Activated naive CD4-positive, alpha-beta T cell treated with anti-CD3 and anti-CD28 coated beads for 36 hours (primary cell): Measurements from ENCODE around the gene C10orf105. TPM values are rescaled to one million over a fixed set of nuclear protein-coding genes. Genes with fewer than 3 reads are reported as not detected.

ENCODE experiments used
- CTCF ChIA-PET: fragments of 350-600 bp; sonication (Branson Sonifier 250); formaldehyde crosslinking; loops from one replicate; lab custom pipeline; 2021; ENCODE audit warnings: antibody characterized with exemption; lab: Charles Lee
- DNase-seq: peaks from one replicate; pipeline ENCODE4 v3.0.0-alpha.2; 2020
- H3K27ac Mint-ChIP-seq: one replicate; pipeline ENCODE4 v1.8.0; 2021; ENCODE audit warnings: mild to moderate bottlenecking, mixed read lengths
- H3K27me3 Mint-ChIP-seq: one replicate; pipeline ENCODE4 v1.8.0; 2021; ENCODE audit warnings: low read depth, mixed read lengths
- H3K36me3 Mint-ChIP-seq: one replicate; pipeline ENCODE4 v1.8.0; 2021; ENCODE audit warnings: low read depth, mixed read lengths
- H3K4me1 Mint-ChIP-seq: one replicate; pipeline ENCODE4 v1.8.0; 2021; ENCODE audit warnings: low read depth, mixed read lengths
- H3K4me3 Mint-ChIP-seq: one replicate; pipeline ENCODE4 v1.8.0; 2021; ENCODE audit warnings: mild to moderate bottlenecking, moderate library complexity, mixed read lengths
- H3K9me3 Mint-ChIP-seq: one replicate; pipeline ENCODE4 v1.8.0; 2021; ENCODE audit warnings: mixed read lengths
- intact Hi-C: fragments of 100-400 bp; cut with micrococcal nuclease; formaldehyde crosslinking; loops from one replicate; pipeline ENCODE4 v1.15.1; 2023
- total RNA-seq, 2 experiments: library from RNA; stranded (reverse); gene quantifications; one replicate each; pipeline ENCODE4 v1.2.3, GENCODE V29; 2021

Gene C10orf105
- total RNA-seq, 2 experiments from 2014 or later: 0.32 to 0.36 TPM

GRCh38 chr10:71694039-71694501 lies 25.5 kb downstream of the C10orf105 start:
- Mint-ChIP-seq H3K9me3 (no peaks in the 10 kb centered on the region), H3K27ac (no peak overlapping the region), H3K4me3 (no peak overlapping the region), H3K27me3 (no peaks in the 10 kb centered on the region), H3K4me1 (peaks cover 35% of the 10 kb centered on the region), H3K36me3 (no peaks in the 10 kb centered on the region)
- DNase-seq: no peak
- intact Hi-C loops: no loop called here
- CTCF ChIA-PET: interaction anchor here (0.6 to 9.6 kb wide), 6 partner anchors 12 to 119 kb away, joined by 3 to 138 read pairs (median 5); no protein-coding TSS in a partner anchor

GRCh38 chr10:71693377-71693776 lies 26.2 kb downstream of the C10orf105 start:
- intact Hi-C loops: no loop called here
- no peaks in the 10 kb centered on the region for H3K9me3 Mint-ChIP-seq
- H3K27me3 Mint-ChIP-seq: no peaks in the 10 kb centered on the region
- H3K4me3 Mint-ChIP-seq: no peak overlapping the region
- CTCF ChIA-PET: interaction anchor here (0.6 to 9.6 kb wide), 6 partner anchors 13 to 219 kb away, joined by 3 to 138 read pairs (median 5); no protein-coding TSS in a partner anchor
- peaks cover 32% of the 10 kb centered on the region for H3K4me1 Mint-ChIP-seq
- H3K36me3 Mint-ChIP-seq: no peaks in the 10 kb centered on the region
- no peak overlapping the region for H3K27ac Mint-ChIP-seq
- no peak for DNase-seq

DNA sequence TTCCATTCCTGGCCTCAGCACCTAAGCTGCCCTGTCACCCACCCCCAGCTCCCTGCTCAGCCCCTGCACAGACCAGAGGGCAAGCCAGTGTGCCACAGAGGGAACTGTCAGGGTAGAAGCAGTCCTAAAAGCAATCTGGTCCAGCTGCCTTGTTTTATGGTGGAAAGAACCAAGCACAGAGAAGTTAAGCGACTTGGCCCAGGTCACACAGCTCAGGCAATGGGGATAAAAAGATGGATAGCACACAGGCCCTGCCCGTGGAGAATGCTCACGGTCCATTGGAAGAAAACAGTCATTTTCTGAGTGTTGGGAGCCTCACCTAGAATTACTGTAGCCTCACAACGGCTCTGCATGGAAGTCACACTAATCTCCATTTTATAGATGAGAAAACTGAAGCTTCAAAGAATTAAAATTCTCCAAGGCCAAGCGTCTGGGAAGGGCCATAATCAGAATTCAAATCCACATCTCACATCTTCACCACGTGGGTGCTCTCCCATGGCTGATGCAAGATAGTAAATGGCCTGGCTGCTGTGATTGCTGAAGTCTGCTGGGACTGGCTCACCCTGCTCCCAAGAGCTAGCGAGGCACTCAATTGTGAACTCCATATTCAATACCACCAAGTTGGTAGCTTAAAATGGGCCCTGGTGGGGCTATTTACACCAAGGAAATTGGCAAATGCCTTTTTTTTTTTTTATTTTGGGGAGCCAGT lies 26.8 kb downstream of the C10orf105 start:
- DNase-seq: no peak
- H3K4me3 Mint-ChIP-seq: no peak overlapping the region
- intact Hi-C loops: no loop called here
- peaks cover 2% of the 10 kb centered on the region for H3K36me3 Mint-ChIP-seq
- H3K27me3 Mint-ChIP-seq: no peaks in the 10 kb centered on the region
- H3K27ac Mint-ChIP-seq: no peak overlapping the region
- H3K4me1 Mint-ChIP-seq: peaks cover 28% of the 10 kb centered on the region
- CTCF ChIA-PET: interaction anchor here (0.6 to 9.6 kb wide), 7 partner anchors 13 to 913 kb away, joined by 3 to 138 read pairs (median 4); no protein-coding TSS in a partner anchor
- H3K9me3 Mint-ChIP-seq: peaks cover 4% of the 10 kb centered on the region

DNA sequence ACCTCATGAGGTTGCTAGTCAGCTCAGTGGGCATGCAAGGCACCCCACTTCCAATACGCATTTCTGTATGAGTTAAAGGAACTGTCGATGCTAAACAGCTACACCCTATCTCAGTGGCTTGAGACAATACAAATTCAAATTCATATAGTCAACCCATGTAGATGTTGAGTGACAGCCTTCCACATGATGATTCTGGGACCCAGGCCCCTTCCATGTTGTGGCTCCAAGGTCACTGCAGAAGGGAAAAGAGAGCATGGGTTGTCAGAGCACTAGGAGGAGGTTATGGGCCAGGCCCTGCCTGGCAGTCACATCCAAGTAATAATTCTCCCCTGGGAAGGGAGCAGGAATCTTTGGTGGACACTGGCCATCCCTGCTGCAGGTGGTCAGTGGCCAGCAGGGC lies 28.2 kb downstream of the C10orf105 start:
- Mint-ChIP-seq H3K36me3 (peaks cover 2% of the 10 kb centered on the region), H3K27me3 (no peaks in the 10 kb centered on the region), H3K4me1 (peaks cover 21% of the 10 kb centered on the region), H3K4me3 (no peak overlapping the region), H3K27ac (no peak overlapping the region), H3K9me3 (peaks cover 4% of the 10 kb centered on the region)
- intact Hi-C loops: no loop called here
- no peak for DNase-seq
- CTCF ChIA-PET: interaction anchor here (0.7 to 9.6 kb wide), 2 partner anchors 10 to 15 kb away, joined by 3 to 138 read pairs; no protein-coding TSS in a partner anchor

- Mint-ChIP-seq H3K9me3 (peaks cover 4% of the 10 kb centered on the region), H3K27ac (no peak overlapping the region)
Observed at GRCh38 chr10:71690094-71690720, 29.4 kb downstream of the C10orf105 start.

DNA sequence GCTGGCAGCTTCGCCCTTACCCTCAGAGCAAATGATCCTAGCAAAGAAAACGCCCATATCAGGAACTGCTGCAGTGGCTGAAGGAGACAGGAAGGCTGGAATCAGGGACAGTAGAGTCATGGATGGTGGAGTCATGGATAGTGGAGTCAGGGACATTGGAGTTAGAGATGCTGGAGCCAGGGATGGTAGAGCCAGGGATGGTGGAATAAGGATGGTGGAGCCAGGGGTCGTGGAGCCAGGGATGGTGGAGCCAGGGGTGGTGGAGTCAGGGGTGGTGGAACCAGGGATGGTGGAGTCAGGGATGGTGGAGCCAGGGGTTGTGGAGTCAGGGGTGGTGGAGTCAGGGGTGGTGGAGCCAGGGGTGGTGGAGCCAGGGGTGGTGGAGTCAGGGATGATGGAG lies 31.3 kb downstream of the C10orf105 start:
- intact Hi-C loops: no loop called here
- Mint-ChIP-seq H3K36me3 (peaks cover 2% of the 10 kb centered on the region), H3K27me3 (no peaks in the 10 kb centered on the region), H3K27ac (no peak overlapping the region), H3K4me1 (peaks cover 2% of the 10 kb centered on the region), H3K9me3 (peaks cover 4% of the 10 kb centered on the region), H3K4me3 (no peak overlapping the region)
- no peak for DNase-seq
- CTCF ChIA-PET: no interaction called here

More at GRCh38 chr10:71690094-71690720, 29.4 kb downstream of the C10orf105 start:
- DNase-seq: no peak
- H3K4me3 Mint-ChIP-seq: no peak overlapping the region
- CTCF ChIA-PET: no interaction called here
- H3K36me3 Mint-ChIP-seq: peaks cover 2% of the 10 kb centered on the region
- intact Hi-C loops: no loop called here
- no peaks in the 10 kb centered on the region for H3K27me3 Mint-ChIP-seq
- peaks cover 16% of the 10 kb centered on the region for H3K4me1 Mint-ChIP-seq

- H3K4me1 Mint-ChIP-seq: peaks cover 2% of the 10 kb centered on the region
- DNase-seq: no peak
- H3K9me3 Mint-ChIP-seq: peaks cover 4% of the 10 kb centered on the region
- intact Hi-C loops: no loop called here
- H3K27ac Mint-ChIP-seq: no peak overlapping the region
- no peak overlapping the region for H3K4me3 Mint-ChIP-seq
- CTCF ChIA-PET: interaction anchor here (1.4 kb wide), 1 partner anchor 11 kb away, joined by 3 read pairs; no protein-coding TSS in a partner anchor
- H3K27me3 Mint-ChIP-seq: no peaks in the 10 kb centered on the region
- peaks cover 2% of the 10 kb centered on the region for H3K36me3 Mint-ChIP-seq
Observed at GRCh38 chr10:71687480-71687879, 32.1 kb downstream of the C10orf105 start.

GRCh38 chr10:71687077-71687476 lies 32.5 kb downstream of the C10orf105 start:
- H3K27me3 Mint-ChIP-seq: no peaks in the 10 kb centered on the region

GRCh38 chr10:71685554-71686232 lies 33.9 kb downstream of the C10orf105 start:
- Mint-ChIP-seq H3K4me1 (peaks cover 2% of the 10 kb centered on the region), H3K4me3 (no peak overlapping the region), H3K36me3 (peaks cover 2% of the 10 kb centered on the region), H3K27me3 (no peaks in the 10 kb centered on the region), H3K27ac (no peak overlapping the region), H3K9me3 (peaks cover 4% of the 10 kb centered on the region)
- intact Hi-C loops: no loop called here
- no peak for DNase-seq
- CTCF ChIA-PET: interaction anchor here (1.1 to 1.4 kb wide), 3 partner anchors 11 to 13 kb away, joined by 3 read pairs; no protein-coding TSS in a partner anchor

More at GRCh38 chr10:71687077-71687476, 32.5 kb downstream of the C10orf105 start:
- Mint-ChIP-seq H3K36me3 (peaks cover 2% of the 10 kb centered on the region), H3K27ac (no peak overlapping the region), H3K4me3 (no peak overlapping the region), H3K4me1 (peaks cover 2% of the 10 kb centered on the region), H3K9me3 (peaks cover 4% of the 10 kb centered on the region)
- CTCF ChIA-PET: interaction anchor here (1.4 kb wide), 1 partner anchor 11 kb away, joined by 3 read pairs; no protein-coding TSS in a partner anchor
- DNase-seq: no peak
- intact Hi-C loops: no loop called here

DNA sequence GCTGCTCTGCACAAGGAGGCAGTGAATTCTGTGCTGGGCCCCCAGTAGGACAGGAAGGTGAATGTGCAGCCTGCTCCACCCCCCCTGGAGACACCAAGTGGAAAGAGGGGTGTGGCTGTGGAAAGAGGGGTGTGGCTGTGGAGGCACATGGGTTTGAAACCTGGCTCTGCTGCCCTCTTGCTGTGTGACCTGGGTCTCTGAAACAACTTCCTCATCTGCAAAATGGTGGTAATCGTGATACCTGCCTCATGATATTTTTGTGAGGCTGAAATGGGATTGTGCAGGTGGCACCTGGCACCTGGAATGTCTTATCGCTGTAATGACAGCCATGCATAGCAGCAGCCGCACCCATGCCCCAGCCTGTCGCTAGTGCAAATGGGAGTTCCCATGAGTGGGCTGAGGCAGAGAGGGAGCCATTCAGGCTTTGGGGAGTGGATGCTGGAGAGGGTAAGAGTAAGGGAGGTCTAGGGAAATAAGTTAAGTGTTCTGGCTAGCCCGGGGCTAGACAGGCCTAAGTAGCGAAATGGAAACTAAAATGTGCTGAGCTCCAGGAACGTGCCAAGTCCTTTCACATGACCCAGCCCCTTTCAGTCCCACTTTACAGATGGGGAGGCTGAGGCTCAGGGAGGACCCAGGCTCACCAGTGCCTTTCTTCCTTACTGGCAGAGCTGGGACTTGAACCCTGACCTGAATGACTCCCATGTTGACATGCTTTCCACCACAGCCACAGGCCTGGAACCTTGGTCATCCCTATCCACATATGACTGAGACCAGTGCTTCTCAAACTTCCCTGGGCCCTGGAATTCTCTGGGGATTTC lies 35.0 kb downstream of the C10orf105 start:
- peaks cover 2% of the 10 kb centered on the region for H3K36me3 Mint-ChIP-seq
- CTCF ChIA-PET: interaction anchor here (1.1 kb wide), 1 partner anchor 14 kb away, joined by 3 read pairs; no protein-coding TSS in a partner anchor

DNA sequence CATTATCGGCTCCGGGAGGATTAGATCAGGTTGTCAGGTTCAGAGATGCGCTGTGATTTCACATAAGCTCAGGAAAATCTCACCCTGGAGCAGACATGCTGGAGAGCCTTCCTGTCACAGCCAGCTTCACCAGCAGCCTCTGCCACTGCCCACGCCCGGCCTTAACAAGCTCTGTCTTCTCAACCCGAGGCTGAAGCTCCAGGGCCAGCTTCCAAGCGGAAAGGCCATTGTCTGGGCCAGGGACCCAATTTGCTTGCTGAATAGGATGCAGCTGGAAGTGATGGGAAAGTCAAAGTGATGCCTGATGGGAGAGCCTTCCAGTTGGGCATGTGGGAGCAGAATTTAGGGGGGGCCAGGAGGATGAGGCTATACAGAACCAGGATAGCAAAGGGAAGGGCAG lies 36.3 kb downstream of the C10orf105 start:
- DNase-seq: no peak
- peaks cover 2% of the 10 kb centered on the region for H3K4me1 Mint-ChIP-seq
- peaks cover 3% of the 10 kb centered on the region for H3K9me3 Mint-ChIP-seq
- no peaks in the 10 kb centered on the region for H3K27me3 Mint-ChIP-seq
- H3K4me3 Mint-ChIP-seq: no peak overlapping the region
- intact Hi-C loops: no loop called here
- CTCF ChIA-PET: no interaction called here
- no peak overlapping the region for H3K27ac Mint-ChIP-seq
- peaks cover 2% of the 10 kb centered on the region for H3K36me3 Mint-ChIP-seq

More for the DNA sequence above, 35.0 kb downstream of the C10orf105 start:
- Mint-ChIP-seq H3K4me3 (no peak overlapping the region), H3K27me3 (no peaks in the 10 kb centered on the region), H3K9me3 (peaks cover 4% of the 10 kb centered on the region), H3K27ac (no peak overlapping the region), H3K4me1 (peaks cover 2% of the 10 kb centered on the region)
- intact Hi-C loops: no loop called here
- DNase-seq: peak; percentile 45
